ENCODE results near the gene DBN1.
"Not testable (repeated sequence)": the region's sequence is repeated elsewhere in the genome, so short reads cannot be mapped to it uniquely, and the experiment has no call there.

Gene DBN1

GRCh38 chr5:177490992-177491391, 17.6 kb upstream of the DBN1 start:
- no peak for DNase-seq

GRCh38 chr5:177490311-177490991, 17.0 kb upstream of the DBN1 start:
- no peak for DNase-seq

GRCh38 chr5:177489119-177489716, 15.8 kb upstream of the DBN1 start:
- DNase-seq = no peak

GRCh38 chr5:177487975-177488374, 14.5 kb upstream of the DBN1 start:
- DNase-seq = no peak

GRCh38 chr5:177487144-177487543, 13.7 kb upstream of the DBN1 start:
- DNase-seq = no peak

GRCh38 chr5:177486256-177486655, 12.8 kb upstream of the DBN1 start:
- DNase-seq = no peak

GRCh38 chr5:177485753-177486152, 12.3 kb upstream of the DBN1 start:
- not testable (repeated sequence) for DNase-seq

GRCh38 chr5:177484902-177485549, 11.6 kb upstream of the DBN1 start:
- DNase-seq = no peak

- no peak for DNase-seq
These were observed 10.8 kb upstream of the DBN1 start for GRCh38 chr5:177483994-177484901.

- DNase-seq = no peak
These were observed 9.6 kb upstream of the DBN1 start for GRCh38 chr5:177483042-177483441.

- no peak for DNase-seq
These were observed 8.9 kb upstream of the DBN1 start for GRCh38 chr5:177482359-177482795.

- DNase-seq = no peak
These were observed 6.3 kb upstream of the DBN1 start for GRCh38 chr5:177479774-177480173.

- peak; percentile 59 for DNase-seq
These were observed 5.5 kb upstream of the DBN1 start for GRCh38 chr5:177478711-177479646.

GRCh38 chr5:177477701-177478477, 4.5 kb upstream of the DBN1 start:
- no peak for DNase-seq

GRCh38 chr5:177476531-177477233, 3.2 kb upstream of the DBN1 start:
- no peak for DNase-seq

- DNase-seq = no peak
These were observed 2.4 kb upstream of the DBN1 start for GRCh38 chr5:177475563-177476427.

- no peak for DNase-seq
These were observed 1.6 kb upstream of the DBN1 start for GRCh38 chr5:177474846-177475562.

- DNase-seq = no peak
These were observed 605 bp upstream of the DBN1 start for GRCh38 chr5:177474002-177474476.
